ENCODE measurements around the gene MRM3.
"Not testable (repeated sequence)": the region's sequence is repeated elsewhere in the genome, so short reads cannot be mapped to it uniquely, and the experiment has no call there.

Gene MRM3

GRCh38 chr17:781805-782731, at the start of gene MRM3, which contains the start of gene GLOD4:
Gene MRM3 (plus strand): TSS chr17:782353. CDS start chr17:782379, 26 bp downstream.
Gene GLOD4 (minus strand): TSS chr17:782280. CDS start chr17:782255, 25 bp downstream.
- DNase-seq, result peak; percentile 94

GRCh38 chr17:732902-733720, 49.0 kb upstream of the MRM3 start:
- DNase-seq, result peak; percentile 62

DNA sequence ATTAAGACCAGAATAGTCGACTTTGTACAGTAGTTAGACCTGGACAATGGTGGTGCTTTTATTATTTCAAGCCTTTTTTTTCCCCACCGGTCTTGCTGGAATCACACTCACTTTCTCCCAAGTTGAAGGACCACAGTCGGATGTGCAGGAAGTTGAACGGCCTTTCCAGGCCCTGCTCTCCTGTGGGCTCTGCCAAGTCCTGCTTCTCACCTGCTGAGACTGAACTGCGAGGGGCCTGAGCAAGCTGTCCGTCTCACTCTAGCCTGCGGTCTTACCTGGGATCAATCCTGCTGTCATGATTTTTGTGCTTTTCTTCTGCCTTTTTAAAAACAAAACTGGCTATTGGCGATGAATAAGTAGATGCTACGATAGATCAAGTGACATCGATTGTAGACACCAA, 48.4 kb upstream of the MRM3 start:
- DNase-seq, result no peak

DNA sequence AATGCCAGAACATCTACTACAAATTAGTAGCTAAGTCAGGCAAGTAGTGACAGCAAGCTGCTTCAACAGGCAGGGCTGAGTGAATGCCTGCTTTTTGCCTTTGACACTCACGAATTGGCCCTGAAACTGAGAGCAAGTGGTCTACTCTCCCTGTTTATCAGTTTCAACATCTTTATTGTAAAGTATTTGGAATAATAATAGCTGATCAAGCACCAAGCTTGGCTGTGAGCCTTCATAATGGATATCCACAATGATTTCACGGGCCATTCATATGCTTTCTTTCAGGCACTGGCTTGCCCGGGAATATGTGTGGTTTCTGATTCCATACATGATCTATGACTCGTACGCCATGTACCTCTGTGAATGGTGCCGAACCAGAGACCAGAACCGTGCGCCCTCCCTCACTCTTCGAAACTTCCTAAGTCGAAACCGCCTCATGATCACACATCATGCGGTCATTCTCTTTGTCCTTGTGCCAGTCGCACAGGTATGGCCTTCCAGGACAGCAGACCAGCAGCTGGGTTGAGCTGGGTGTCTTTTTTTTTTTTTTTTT, 44.5 kb upstream of the MRM3 start:
- no peak for DNase-seq

GRCh38 chr17:740240-741017, 41.7 kb upstream of the MRM3 start:
- DNase-seq, result no peak

DNA sequence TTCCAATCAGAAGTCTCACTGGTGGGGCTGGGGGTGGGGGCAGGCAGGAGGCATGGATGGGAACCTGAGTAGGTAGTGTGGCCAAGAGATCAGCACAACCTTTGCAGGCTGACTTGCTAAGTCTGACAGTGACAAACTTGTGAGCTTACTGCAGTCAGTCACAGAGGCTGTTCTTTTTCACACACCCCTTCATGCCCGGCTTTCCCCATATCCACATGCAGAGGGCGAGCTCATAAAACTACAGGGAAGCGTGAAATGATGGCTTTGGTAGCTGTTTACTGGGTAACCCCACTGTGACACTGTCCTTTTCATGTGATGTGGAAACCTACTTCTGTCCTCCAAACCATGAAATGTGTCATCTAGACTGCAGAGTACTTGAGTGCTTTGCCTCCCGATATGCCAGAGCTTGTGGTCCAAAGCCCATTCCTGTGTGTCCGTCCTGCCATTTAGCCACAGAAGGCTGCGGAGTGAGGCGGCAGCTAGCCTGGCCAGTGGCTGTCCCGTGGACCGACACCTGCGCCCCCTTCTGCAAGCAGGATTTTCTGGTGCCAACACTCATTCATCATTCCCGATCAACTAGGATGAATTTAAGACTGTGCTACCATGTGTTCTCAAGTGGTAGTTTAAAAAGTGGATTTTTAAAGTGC, 39.9 kb upstream of the MRM3 start:
- no peak for DNase-seq

- no peak for DNase-seq
Observed at GRCh38 chr17:743139-743538, 39.0 kb upstream of the MRM3 start.

- no peak for DNase-seq
Observed at GRCh38 chr17:744937-745336, 37.2 kb upstream of the MRM3 start.

DNA sequence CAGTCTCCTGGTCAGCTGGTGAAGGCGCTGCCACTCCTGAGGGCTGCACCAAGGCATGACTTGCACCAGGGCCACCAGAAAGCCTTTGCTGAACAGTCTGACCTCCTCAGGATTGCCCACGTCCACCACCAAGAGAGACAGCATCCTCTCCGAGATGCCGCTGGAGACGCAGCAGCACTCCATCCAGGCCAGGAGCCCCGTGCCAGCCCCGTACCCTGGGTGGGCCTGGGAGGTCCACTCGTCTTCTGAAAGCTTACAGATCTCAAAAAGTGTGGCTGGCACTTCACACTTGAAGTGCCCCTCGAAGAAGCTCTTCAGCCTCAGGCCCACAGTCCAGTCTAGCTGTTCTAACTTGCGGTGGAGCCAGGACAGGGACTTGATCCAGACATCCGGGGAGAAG, 36.7 kb upstream of the MRM3 start:
- DNase-seq, result no peak

DNA sequence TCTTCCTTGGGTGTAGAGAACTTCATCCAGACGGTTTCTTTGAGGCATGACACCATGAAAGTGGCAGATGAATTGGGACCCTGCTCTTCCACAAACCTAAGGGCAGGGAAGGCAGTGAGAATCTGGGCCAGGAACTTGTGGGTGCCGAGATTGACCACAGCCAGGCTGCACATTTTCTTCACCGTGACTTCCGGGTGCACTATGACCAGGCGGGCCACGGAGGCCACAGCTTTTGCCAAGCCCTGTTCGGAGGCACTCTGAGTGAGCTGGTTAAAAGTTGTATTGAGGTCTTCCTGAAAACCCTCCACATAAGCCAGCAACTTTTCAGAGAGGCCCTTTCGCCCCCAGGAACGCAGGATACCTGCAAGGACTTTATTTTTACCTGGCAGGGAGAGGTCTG, 36.0 kb upstream of the MRM3 start:
- no peak for DNase-seq

GRCh38 chr17:746783-747629, 35.1 kb upstream of the MRM3 start:
- DNase-seq, result no peak

DNA sequence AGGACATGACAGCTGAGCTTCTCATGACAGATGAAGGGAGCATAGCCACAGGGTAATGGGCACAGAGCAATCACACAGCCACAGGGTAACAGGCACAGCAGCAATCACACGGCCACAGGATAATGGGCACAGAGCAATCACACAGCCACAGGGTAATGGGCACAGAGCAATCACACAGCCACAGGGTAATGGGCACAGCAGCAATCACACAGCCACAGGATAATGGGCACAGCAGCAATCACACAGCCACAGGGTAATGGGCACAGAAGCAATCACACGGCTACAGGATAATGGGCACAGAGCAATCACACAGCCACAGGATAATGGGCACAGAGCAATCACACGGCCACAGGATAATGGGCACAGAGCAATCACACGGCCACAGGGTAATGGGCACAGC, 33.5 kb upstream of the MRM3 start:
- DNase-seq, result not testable (repeated sequence)

DNA sequence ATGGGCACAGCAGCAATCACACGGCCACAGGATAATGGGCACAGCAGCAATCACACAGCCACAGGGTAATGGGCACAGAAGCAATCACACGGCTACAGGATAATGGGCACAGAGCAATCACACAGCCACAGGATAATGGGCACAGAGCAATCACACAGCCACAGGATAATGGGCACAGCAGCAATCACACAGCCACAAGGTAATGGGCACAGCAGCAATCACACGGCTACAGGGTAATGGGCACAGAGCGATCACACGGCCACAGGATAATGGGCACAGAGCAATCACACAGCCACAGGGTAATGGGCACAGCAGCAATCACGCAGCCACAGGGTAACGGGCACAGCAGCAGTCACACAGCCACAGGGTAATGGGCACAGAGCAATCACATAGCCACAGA, 32.8 kb upstream of the MRM3 start:
- not testable (repeated sequence) for DNase-seq

DNA sequence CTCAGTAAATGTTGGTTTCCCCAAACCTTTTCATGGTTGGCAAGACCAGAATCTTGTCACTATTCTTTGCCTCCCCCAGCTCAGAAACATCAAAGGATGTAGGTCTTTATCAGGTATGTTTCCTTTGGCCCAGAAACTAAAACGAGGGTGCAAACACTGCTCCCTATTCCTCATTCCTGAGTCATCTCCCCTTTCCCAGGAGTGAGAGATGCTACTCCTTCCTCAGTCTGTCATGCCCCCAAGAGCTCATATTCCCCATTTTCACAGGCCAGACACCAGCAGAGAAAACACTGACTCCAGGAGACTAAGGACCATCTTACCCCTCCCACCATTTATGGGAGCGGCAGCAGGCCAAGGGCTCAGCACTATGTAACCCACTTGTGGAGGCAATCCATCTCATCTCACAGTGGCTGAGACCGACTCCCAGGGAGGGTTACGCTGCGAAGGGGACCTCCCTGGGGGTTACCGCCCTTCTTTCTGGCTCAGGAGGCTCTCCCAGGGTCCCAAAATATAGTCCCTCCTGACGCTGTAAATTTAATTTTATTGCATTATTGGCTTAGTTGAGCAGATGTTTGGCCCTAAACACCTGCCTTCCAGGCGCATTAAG, 31.6 kb upstream of the MRM3 start:
- DNase-seq, result no peak

- peak; percentile 52 for DNase-seq
Observed at GRCh38 chr17:751269-752001, 30.7 kb upstream of the MRM3 start.

GRCh38 chr17:752002-752619, 30.0 kb upstream of the MRM3 start, which contains the start of gene GEMIN4:
Gene GEMIN4 (minus strand): TSS chr17:752264. CDS start chr17:752142, 122 bp downstream.
- peak; percentile 96 for DNase-seq

DNA sequence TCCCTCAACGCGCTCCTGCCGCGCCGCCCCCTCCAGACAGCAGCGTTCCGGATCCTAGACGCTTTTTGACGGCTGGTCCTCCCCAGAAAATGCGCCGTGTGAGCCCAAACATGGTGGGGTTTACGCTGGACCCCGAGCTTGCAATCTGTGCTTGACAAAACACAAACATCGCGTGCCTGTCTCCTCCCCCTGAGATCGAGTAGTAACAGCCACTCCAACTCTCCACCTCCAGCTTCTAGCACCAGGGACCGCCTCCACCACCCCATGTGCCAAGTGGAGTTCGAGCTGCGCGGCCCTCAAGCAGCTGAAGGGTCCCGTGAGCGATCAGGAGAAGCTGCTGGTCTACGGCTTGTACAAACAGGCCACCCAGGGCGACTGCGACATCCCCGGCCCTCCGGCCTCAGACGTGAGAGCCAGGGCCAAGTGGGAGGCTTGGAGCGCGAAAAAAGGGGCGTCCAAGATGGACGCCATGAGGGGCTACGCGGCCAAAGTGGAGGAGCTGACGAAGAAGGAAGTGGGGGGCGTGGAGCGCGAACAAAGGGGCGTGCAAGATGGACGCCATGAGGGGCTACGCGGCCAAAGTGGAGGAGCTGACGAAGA, 29.4 kb upstream of the MRM3 start:
- DNase-seq, result peak; percentile 84

DNA sequence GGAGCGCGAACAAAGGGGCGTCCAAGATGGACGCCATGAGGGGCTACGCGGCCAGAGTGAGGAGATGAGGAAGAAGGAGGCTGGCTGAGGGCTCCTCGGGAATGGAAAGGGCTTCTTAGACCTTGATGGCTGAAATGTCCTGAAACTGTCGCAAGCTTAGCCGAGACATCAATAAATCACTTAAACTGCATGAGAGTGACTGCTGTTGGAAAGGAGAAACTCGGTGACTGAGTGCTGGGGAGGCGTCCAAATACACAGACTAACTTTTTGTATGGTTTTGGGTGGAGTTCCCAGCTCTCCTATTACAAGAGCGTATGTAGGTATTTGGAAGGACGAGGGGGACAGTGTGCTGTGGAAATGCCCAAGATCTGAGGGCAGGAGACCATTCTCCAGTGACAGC, 28.7 kb upstream of the MRM3 start:
- no peak for DNase-seq
